Endometrial microvascular endothelial cells (primary cell): ENCODE measurements around the gene RSBN1. TPM values are rescaled to one million over a fixed set of nuclear protein-coding genes. Genes with fewer than 3 reads are reported as not detected.
"Not testable (repeated sequence)": the region's sequence is repeated elsewhere in the genome, so short reads cannot be mapped to it uniquely, and the experiment has no call there.

Experiments
- in situ Hi-C: cut with HindIII; loops from 2 replicates; pipeline ENCODE4 v1.10.0; 2017; ENCODE audit warnings: low sequenced_read_pairs, low pct_unique_long_range_greater_than_20kb; ENCODE audit errors: inconsistent ontology term
- total RNA-seq: library from RNA; depleted of rRNA; stranded (reverse); fragments of >200 nt; gene quantifications from one replicate; pipeline ENCODE4 v1.2.3, GENCODE V29; 2015; ENCODE audit errors: inconsistent ontology term

The RSBN1 gene
- total RNA-seq = 8.9 TPM

DNA sequence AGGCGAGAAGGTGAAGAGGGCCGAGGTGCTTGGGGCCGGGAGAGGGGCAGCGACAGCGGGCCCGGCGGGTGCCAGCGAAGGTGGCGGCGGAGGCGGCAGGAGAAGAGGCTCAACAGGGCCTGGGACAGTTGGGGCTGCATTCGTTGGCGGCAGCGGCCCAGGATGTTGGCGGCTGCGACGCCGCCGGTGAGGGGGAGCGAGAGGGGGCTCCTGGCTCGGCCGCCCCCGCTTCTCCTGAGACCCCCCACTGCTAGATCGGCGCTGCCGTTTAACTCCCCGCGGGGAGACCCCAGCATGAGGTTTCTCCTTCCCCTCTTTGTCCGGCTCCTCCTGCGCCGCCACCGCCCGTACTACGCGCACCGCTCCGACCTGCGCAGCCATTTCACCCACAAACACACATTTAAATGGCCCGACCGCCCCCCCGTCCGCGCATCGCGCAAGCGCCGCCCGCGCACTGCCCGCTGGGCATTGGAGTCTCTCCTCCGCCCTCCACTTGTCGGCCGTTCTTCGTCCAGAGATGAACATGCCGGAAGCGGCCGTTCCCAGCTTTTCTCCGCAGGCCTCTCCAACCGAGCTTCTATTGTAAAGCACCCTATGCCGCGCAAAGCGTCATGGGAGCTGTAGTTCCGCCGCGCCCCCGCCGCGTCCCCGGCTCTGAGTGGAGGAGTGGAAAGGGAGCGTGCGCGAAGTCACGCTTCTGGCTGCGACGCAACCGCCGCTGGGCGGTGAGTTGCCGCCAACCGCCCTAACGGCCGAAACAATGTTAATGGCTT, at the start of gene RSBN1:
RSBN1 (minus strand) TSS at position 589 of the 773 bp plus-strand sequence; CDS start at position 525, 64 bp downstream.
- in situ Hi-C loops = no loop called here

DNA sequence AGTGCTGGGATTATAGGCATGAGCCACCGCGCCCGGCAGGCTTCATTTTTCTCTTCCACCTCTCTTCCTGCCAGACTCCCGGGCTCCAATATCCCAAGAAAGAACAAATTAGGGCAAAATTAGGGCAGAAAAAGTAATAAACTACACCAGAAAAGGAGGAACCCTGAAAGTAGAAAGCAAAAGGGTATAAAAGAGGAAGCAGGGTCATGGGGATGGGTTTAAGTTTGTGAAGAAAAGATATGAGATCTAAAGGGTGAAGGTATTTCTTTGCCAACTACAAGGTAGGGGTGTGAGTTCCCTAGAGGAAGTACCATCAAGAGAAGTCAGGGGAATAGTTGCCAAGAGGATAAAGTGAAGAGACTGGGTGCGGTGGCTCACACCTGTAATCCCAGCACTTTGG, 49.4 kb upstream of the RSBN1 start:
- in situ Hi-C loops = no loop called here

DNA sequence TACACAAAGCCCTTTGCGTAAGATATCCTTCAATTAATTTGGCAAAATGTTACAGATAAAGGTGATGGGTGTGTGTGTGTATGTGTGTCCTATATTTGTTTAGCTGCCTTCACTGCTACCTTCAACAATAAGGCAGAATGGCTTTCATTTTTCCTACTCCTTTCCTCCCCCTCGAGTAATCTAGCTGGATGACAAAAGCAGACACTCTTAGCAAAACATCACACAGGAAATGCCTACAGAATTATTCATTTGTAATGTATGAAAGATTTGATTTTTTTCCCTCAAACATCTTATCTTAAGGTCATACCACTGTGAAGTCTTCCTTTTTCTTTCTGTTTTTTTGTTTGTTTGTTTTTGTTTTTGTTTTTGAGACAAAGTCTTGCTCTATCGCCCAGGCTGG, 48.6 kb upstream of the RSBN1 start:
- in situ Hi-C loops = no loop called here

DNA sequence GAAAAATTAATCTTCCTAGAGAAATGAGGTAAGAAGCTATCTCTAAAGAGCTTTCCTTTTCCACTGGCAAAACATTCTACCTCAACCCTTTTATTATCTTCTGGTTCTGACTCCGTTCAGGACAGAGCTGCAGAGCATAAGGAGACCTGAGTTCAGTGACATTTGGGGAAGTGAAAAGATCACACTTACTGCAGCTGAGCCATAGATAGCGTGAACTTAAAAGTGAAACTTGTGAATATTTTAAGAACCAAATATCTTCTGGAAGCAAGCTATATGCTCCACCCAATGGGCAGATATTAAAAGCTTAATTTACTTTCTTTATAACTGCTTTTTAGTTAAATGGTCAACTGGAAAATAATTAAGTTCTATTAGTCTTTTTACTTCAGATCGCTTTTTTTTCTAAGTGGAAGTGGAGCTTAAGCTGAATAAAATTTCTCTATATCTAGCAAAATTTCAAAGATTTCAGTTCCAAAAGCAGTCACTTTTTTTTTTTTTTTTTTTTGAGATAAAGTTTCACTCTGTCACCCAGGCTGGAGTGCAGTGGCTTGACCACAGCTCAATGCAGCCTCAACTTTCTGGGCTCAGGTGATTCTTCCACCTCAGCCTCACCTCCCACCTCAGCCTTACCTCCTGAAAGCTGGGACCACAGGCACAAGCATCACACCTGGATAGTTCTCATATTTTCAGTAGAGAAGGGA, 47.4 kb upstream of the RSBN1 start:
- in situ Hi-C loops = no loop called here

DNA sequence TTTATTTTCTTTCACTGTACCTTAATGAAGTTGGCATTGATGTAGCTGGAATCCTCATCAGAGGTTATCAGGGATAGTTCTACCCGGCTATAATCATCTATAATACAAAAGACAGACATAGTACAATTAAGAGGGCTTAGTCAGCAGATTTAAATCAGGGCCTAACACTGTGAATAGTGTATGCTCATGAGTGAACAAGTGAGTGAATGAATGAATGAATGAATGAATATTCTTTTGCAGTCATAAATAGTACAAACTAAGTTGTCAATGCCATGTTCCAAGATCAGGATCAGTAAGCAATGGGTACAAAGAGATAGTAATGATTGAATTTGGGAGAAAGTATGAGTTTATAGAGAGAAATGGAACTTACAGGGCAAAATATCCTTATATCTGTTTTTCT, 46.7 kb upstream of the RSBN1 start:
- in situ Hi-C loops = no loop called here

DNA sequence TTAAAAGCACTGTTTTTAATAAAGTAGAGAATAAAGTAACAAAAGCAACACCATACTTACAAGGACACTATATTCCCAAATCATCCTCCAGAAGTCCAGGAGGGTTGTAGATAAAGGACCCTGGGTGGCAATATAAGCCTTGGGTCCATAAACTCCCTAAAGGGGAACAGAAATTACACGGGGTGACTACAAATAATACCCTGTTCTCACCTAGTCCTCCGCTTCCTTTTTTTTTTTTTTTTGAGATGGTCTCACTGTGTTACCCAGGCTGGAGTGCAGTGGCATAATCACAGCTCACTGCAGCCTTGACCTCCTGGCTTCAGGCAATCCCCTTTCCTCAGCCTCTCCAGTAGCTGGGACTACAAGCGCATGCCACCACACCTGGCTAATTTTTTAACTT, 46.1 kb upstream of the RSBN1 start:
- in situ Hi-C loops = no loop called here

DNA sequence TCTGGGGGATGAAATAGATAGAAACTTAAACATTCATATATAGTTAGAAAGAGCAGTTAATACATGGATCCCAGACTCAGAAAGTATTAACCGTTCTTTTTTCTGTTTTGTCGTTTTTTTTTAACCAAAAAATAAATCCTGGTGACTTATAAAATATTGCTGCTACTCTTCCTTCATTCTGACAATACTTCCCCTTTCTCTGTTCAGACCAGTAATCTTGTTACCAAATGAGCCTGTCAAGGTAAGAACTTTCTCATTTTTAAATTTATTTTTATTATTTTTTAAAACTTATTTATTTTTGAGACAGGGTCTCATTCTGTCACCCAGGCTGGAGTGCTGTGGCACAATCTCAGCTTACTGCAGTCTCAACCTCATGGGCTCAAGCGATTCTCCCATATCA, 45.5 kb upstream of the RSBN1 start:
- in situ Hi-C loops = no loop called here

DNA sequence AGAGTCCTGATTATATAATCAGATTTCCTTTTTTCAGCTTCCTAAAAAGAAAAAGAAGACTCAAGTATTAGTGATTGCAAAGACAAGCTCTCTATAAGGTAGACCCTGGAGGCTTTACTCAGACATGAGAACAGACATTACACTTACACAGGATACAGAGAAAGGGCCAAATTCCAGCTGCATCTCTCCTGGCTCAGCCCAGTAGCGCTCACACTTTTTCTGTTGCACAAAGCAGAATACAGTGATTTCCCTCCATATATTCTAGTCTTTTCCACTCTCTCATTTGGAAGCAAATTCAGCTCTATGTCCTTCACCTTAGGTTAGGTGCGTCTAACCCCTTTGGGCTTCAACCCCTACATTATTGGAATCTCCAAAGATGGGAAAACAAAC, 44.1 kb upstream of the RSBN1 start:
- in situ Hi-C loops = no loop called here

DNA sequence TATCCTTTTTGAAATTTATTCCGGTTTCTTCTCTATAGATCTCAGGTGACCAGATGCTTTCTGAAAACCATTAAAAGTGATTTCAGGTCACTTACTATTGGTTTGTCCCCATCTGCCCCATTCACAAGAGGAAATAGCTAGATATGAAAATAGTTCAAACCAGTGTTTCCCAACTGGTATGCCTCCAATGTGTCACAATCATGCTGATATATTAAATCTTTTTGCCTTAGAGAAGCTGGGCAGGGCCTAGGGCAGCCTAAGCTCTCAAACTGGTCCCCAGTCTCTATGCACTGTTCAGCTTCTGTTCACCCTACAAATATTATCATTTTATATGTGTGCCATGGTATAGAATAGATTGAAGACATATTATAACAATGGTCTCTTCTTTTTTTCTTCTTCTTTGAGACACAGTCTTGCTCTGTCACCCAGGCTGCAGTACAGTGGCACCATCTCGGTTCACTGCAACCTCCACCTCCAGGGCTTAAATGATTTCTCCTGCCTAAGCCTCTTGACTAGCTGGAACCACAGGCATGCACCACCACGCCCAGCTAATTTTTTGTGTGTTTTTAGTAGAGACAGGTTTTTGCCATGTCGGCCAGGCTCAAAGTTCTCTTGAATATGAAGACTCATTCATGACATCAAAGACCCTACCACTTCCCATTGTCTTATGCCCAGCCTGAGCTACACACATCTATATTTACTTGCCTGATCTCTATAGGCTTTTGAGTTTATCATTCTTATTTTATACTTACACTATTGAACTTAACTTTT, 43.5 kb upstream of the RSBN1 start:
- in situ Hi-C loops = no loop called here

DNA sequence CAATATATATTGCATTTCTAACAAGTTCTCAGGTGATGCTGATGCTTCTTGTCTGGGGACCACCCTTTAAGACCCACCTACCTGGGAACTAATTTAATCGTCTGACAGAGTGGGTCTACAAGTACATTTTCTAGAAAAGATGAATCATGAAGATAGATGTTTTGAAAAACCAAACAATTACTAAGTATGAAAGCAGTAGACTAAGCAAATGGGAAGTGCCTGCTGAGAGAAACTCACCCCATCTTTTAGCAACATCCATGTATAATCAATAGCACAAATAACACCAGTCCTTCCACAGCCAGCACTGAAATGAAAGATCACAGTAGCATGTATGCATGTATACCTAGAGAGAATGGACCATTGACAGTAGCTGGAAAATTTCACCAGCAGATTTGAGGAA, 42.0 kb upstream of the RSBN1 start:
- in situ Hi-C loops = no loop called here

DNA sequence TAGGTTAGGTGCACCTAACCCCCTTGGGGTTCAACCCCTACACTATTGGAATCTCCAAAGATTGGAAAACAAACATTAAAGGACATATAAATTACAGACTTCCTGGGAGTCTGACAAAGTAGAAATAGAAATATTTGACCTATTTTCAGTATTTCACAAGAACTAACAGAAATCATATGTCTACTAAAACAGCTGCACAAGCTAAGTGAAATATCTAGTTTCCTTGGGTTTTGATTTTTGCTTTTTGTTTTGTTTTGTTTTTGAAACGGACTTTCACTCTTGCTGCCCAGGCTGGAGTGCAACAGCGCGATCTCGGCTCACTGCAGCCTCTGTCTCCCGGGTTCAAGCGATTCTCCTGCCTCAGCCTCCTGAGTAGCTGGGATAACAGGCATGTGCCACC, 40.4 kb upstream of the RSBN1 start:
- in situ Hi-C loops = not testable (repeated sequence)

DNA sequence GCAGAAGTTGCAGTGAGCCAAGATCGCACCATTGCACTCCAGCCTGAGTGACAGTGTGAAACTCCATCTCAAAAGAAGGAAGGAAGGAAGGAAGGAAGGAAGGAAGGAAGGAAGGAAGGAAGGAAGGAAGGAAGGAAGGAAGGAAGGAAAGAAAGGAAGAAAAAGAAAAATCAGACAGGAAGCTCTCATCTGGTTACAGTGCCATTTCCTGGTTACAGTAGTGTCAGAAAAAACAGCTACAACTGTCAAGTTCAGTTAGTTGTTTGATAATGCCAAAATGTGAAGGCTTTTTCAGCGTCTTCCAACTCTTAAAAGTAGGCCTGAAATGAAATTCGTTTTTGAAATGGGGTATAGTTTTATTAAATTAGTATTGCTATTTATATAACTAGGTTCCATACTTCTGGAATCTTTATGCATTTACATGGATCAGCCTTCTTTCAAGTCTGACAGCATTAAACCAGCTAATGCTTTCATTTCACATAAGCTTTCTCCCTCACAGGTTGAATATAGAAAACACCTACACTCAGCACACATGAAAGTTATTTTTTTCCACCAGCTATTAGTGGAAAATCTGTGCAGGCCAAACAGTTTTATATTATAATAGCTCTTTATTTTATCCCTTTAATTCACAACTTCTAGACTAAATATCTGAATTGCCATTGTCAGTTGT, 38.0 kb upstream of the RSBN1 start:
- in situ Hi-C loops = no loop called here

DNA sequence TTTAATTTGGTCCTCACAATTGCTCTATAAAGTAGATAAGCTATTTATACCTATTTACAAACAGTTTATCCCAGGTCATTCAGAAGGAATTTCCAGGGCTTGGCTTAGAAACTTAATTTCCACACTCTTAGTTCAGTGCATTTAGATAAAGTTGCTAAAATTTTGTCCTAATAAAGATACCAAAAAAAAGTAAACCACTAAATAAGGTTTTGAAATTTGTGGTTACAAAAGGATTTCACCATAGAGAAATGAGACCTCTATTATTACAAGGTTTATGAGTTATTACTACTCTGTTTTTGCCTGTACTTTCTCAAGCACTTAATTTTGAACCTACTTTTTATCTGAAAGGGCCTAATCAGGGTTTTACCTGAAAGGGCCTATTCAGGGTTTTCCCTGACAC, 36.8 kb upstream of the RSBN1 start:
- in situ Hi-C loops = no loop called here

DNA sequence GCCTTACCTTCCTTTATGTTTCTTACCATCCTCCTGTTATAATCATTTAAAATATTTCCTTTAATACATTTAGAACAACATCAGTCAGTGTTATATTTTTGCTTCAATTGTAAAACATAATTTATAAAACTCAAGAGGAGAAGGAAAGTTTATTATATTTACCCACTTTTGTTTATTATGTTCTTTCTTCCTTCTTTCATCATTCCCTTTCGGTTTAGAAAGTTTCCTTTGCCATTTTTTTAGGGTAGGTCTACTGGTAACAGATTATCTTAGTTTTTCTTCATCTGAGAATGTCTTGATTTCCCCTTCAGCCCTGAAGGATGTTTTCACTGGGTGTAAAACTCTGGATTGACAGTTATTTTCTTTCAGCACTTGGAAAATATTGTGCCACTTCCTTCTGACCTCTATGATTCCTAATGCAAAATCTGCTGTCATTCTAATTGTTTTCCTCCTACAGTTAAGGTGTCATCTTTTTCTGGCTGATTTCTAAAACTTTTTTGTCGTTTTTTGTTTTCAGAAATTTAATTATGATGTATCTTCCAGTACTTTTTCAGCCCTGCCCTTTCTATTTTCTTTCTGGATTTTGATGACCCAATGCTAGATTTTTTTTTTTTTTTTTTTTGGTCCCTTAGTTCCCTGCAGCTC, 34.2 kb upstream of the RSBN1 start:
- in situ Hi-C loops = no loop called here

DNA sequence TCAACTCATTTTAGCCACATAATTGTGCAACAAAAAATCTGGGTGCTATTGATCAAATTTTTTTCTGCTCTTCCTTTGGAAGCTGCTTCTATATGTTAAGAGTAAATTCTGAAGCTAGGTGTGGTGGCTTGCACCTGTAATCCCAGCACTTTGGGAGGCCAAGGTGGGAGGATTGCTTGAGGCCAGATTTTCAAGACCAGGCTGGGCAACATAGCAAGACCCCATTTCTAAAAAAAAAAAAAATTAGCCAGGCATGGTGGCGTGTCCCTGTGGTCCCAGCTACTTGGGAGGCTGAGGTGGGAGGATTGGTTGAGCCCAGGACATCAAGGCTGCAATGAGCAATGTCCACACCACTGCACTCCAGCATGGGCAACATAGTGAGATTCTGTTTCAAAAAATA, 24.3 kb upstream of the RSBN1 start:
- in situ Hi-C loops = no loop called here

DNA sequence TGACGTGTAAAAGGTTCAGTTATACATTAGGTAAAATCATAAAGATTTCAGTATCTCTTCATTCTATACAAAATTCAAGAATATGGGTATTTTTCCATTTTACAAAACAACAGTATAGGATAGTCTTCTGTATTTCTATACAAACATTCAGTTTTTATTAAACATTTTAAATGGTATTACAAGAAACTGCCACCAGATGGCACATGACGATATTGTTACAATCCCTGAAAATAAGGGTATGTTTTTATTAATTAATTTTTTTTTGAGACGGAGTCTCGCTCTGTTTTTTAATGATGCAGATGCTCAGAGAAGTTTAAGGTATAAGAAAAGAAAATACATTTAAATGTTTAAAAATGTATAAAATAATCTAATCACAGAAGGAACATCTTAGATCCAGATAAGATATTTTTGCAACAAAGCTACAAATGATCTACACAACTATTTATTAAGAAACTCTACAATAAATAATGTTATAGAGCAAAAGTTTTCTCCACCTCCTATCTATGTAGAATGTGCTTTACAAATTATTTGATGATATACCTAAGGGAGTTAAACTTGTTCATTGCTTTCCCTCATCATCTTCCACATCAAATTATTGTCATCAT, 23.5 kb upstream of the RSBN1 start:
- in situ Hi-C loops = no loop called here

DNA sequence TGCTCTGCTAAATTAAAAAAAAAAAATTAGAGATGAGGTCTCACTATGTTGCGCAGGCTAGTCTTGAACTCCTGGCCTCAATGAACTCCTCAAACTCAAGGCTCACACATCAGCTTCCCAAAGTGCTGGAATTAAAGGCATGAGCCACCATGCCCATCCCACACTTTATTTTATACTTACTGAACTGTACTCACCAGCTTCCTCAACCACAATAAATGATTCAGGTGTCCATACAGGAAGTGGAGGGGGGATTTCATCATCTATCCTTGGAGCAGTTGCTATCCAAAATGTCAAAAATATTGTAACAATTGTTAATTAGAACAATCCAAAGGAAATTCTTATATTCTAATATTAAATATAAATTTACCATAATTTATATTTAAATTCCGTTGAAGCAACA, 22.4 kb upstream of the RSBN1 start:
- in situ Hi-C loops = no loop called here

DNA sequence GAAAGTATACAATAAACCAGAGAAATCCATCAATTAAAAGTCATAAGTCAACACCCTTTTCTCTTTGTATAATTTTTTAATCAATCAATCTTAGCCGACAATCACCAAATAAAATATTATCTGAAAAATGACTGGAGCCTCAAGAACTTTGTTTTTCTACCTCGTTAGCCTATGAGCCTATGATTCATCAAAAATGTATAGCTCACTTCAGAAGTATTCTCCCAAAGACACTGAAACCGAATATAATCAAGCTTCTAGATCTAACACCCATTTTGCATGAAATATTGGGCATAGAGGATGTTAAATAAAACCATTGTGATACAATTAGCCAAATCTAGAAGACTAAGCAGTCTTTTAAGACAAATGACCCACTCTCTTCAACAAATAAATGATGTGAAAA, 17.8 kb upstream of the RSBN1 start:
- in situ Hi-C loops = no loop called here

DNA sequence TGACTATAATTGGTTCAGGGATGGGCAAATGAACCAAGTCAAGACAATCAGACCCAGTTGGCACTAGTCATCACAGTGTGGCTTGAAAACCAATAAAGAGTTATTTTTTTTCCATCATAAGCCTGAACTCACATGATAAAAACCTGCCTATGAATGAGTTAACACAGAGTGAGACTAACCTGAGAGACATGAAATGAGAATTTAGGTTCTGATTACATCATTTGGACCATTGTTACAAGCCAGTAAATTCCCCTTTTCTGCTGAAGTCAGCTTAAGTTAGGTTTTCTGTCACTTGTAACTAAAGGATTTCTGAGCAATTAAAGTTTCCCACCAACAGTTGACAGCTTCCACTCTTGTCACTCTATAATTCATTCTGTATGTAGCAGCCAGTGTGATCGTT, 9.6 kb upstream of the RSBN1 start:
- in situ Hi-C loops = no loop called here
